ELF-1 (cell line): ENCODE results near the gene TOMM40L.
"Not testable (repeated sequence)": the region's sequence is repeated elsewhere in the genome, so short reads cannot be mapped to it uniquely, and the experiment has no call there.

Source experiments
- DNase-seq: peaks from one replicate; pipeline ENCODE4 v3.0.0-alpha.2; 2016; ENCODE audit warnings: low read depth, low spot score

Gene TOMM40L

DNA sequence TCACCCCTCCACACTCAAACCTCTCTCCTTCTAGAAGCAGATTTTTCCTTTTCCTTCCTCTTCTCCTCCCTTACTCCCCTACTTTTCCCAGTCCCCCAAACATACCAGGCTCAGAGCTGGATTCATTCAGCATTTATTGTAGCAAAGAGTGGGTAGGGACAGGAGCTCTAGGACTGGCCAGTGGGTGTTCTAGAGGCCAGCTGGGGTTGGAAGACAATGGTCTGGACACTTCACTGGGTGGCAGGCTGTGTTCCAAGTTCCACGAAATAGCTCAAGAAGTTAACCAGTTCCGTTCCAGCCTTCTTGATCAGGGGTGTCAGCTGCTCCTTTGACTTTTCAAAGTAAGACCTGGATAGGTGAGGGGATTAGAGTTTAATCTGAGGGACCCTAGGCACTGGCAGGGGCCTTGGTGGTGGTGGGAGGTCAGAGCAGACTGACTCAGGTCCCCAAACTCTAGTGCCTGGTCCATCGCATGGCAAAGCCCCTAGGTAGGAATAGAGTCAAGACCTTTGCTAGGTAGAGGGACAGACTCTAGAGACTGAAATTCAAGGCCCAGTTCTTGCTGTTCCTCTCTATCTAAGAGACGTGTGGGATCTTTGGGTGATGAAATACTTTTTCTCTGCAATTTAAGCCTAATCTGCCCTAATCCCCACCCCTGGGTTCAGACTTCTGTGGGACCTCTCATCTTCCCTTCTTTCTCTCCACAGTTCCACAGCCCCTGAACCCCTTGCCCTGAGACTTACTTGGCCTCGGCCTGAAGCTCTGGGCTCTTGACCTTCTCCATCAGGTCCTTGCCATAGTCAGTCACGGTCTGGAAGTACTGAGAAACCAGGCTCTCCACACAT, 3.5 kb upstream of the TOMM40L start:
- DNase-seq: no peak

DNA sequence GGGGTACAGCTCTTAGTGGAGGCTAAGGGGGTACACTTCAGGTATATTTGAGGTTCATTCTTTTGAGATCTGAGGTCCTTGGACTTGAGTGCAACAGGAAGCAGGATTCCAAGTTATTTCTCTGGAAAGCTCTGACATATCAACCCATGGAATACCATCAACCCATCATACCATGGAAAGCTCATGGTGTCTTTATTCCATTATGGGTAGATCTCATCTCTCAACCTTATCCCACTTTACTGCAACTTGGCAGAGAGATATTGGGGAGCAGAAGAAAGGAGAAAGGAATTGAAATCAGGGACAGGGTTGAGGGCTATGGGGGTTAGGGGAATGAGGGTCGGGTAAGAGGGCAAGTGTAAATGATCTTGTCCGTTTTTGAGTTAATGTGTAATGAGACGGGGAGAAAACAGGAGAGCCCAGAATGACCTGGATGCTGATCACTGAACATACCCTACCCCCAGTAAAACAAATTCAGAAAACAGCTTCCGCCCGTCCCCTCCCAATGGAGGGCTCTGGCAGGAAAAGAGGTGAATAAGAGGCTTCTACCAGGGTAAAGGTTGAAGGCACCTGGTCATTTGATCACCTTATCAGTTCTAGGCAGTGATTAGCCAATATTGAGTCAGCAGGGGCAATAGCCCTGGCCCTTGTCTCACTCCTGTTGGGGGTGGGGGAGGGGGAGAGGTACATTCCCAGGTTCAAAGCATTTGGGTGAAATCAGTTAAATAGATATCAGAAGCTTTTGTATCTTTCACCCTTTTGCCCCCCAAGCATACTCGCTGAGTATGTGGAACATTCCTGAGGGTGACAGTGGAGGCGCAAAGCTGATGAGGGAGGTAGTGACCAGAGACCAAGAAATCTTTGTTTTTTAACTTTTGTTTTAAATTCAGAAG, 1.8 kb upstream of the TOMM40L start:
- DNase-seq: no peak

DNA sequence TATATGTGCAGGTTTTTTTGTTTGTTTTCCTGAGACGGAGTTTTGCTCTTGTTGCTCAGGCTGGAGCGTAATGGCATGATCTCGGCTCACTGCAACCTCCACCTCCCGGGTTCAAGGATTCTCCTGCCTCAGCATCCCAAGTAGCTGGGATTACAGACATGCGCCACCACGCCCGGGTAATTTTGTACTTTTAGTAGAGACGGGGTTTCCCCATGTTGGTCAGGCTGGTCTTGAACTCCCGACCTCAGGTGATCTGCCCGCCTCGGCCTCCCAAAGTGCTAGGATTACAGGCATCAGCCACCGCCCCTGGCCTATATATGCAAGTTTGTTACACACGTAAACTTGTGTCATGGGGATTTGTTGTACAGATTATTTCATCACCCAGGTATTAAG, 1.2 kb upstream of the TOMM40L start:
- not testable (repeated sequence) for DNase-seq

DNA sequence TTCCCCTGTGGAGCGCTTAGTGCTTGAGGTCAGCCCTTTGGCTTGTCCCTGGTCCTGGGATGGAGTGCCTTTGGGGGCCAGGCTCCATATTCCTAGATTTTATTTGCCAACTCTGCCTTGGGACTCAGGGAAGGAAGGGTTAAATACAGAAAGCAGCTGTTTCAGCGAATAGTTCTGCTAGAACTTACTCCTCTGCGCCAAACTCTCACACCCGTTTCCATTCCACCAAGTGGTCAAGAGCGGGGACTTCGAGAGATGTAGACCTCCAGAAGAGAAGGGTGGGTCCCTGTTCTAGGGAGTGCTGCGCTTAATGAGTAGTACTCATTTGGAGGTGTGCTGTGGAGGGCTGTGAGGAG, 704 bp upstream of the TOMM40L start:
- DNase-seq: no peak

DNA sequence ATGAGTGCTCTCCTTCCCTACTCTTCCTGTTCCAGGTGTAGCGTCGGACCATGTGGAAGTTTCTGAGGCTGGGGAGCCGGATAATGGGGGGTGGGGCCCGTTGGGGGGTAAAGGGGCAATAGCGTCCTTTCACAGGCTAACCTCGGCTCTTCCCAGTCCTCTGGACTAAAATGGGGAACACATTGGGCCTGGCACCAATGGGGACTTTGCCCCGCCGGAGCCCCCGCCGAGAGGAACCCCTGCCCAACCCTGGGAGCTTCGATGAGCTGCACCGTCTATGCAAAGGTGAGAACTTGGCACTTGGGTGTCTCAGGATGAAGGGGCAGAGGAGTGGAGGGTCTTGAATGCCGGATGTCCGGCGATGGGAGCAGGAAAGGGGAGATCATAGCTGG, 456 bp downstream of the TOMM40L start:
- no peak for DNase-seq

DNA sequence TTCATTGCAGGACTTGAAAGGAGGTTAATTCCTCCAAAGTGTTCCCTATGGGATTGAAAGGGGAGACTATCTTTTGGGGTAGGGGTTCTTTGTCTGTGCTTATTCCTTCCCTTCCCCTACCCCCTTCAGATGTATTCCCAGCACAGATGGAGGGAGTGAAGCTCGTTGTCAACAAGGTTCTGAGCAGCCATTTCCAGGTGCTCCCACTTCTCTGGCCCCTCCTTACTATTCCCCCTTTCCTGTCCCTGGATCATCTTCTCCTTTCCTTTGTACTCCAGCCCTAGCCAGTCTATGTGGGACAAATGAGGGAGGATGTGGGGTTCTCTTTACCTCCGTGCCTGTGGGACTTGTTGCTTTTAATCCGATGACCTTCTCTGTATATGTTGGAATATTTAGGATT, 899 bp downstream of the TOMM40L start:
- DNase-seq: no peak

DNA sequence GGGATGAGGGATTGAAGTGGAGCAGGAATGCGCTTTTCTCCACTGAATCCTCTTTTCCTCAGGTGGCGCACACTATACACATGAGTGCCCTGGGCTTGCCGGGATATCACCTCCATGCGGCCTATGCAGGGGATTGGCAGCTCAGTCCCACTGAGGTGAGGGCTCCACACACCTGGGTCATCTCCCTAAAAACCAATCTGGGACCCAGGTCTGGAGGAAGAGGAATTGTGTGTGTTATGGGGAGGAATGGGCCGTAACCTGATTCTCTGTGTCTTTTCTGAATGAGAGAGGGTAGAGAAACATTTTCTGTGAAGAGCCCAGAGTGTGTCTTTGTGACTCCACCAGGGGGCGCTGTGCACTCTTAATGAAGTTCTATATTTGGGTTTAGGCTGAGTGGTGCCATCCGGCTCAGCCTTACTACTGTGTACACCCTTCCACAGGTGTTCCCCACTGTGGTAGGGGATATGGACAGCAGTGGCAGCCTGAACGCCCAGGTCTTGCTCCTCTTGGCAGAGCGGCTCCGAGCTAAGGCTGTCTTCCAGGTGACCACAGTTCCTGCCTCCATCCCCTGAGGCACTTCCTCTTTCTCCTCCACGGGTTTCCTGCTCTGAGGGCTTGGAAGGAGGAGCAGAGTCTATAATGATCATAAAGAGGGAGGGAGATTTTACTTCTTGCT, 1.5 kb downstream of the TOMM40L start:
- peak; percentile 86 for DNase-seq

DNA sequence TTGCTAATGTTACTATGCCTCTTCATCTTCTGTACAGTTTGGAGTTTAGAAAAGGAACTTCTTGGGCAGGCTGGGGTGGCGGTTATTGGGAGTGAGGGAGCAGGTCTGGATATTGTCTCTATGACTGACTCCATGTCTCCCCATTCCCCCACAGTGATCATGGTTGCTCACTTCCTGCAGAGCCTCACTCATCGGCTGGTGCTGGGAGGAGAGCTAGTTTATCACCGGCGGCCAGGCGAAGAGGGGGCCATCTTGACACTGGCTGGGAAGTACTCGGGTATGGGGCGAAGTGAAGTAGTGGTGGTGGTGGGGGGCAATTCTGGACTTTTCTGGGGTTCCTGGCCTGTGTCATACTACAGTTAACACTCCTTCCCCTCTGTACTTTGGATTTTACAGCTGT, 2.2 kb downstream of the TOMM40L start:
- DNase-seq: no peak

DNA sequence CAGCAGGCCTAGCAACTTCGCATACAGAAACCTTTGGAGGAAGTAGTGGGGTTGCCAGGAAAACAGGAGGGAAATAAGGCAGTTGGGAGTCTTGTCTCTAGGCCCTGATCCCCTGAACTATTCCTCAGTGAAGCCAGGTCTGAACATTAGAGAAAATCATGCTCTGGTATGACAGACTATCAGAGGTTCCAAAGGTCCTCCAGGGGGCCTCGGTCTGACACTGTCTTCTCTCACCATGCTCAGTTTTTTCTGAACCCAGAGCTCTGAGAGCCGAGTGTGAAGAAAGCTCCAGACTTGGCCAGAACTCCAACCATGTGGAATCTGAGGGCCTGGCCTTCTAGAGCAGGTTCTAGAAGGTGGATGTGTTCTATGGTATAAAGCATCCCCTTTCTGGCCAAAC, 4.0 kb downstream of the TOMM40L start:
- no peak for DNase-seq

DNA sequence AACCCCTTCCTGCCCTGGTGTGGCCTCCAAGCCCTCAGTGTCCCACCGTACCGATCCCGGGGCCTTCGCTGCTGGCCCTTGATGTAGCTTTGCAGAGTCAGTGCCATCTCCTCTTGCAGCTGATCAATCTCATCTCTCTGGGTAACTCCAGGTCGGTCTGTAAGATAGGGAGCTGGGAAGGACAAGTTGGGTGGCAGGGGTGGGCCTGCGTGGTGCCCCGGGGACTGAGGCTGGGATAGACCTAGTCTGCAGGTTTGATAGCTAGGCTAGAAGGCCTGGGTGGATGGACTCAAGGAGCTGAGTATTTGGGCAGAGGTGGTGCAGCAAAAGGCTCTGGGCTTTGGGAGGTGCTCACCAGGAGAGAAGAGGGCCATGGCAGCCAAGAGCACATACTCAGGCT, 4.9 kb downstream of the TOMM40L start:
- no peak for DNase-seq

DNA sequence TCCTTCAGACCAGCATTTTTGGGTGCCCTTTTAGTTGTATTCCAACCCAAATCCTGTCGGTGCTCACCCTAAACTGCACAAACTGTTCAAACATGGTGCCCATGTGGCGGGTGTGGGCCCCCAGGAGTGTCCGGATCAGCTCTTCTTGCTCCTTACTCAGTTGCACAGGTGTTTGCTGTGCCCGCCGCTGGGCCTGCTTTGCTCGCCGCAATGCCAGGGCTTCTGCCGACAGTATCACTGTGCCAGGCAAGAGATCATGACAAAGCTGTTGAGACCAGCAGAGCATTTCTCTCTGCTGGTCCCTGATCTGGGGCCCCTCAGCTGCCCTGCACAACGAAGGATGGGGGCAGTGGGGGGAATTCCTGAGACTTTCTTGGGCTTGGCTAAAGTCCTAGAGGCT, 7.2 kb downstream of the TOMM40L start:
- DNase-seq: no peak

DNA sequence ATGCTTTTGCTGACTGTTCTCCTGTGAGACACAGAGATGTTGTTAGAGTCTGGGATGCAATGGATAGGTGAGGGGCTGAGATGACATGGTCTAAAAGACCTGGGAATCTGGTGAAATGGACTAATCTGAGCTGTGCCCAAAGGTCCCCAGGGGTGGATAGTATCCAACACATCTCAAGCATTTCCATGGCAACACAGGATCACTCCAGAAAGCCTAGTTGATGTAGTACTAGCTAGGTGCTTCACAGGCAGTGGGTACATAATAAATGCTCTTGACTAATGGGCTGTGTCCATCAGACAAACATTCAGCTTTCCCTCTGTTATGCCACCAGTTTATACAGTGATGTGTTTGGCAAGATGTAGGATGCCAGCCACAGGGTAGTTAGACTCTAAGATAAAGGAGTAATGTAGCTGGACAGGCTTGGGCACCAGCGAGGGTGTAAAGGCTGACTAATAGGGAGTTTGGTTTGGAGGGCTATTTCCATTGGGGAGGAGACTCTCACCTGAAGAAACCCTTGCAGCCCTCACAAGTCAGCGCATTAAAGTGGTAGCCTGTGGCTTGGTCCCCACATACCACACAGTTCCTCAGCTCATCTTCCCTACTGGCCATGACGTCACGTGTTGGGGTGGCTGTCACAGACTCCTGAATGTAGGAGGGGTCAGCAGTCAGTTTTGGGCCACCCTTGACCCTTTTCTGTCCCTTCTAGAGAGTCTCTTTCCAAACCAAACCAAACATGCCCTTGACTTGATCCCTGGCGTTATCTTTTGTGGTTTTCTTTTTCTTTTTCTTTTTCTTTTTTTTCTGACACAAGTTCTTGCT, 10.3 kb downstream of the TOMM40L start:
- DNase-seq: no peak

DNA sequence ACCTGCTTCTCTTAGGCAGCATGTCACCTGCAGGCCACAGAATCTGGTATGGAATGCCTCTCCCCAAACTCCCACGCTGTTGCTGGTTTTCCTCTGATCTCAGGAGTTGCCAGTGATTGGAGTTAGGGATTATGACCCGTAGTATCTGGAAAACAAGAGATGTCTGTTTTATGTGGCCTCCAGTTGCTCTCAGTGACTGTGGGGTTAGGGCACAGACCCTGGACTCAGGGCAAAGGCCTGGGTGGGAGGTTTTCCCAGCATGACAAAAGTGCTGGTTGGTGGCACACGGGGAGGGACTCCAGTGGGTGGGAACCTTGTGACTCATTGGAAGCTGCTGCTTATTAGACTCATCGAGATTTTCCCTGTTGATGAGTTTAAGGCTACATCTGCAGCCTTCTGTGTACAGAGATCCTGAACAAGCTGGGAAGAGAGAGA, 12.2 kb downstream of the TOMM40L start, which contains the start of gene NR1I3:
NR1I3 (minus strand) TSS at position 165 of the 435 bp plus-strand sequence. CDS start 1,638 bp downstream, outside the sequence.
- no peak for DNase-seq

DNA sequence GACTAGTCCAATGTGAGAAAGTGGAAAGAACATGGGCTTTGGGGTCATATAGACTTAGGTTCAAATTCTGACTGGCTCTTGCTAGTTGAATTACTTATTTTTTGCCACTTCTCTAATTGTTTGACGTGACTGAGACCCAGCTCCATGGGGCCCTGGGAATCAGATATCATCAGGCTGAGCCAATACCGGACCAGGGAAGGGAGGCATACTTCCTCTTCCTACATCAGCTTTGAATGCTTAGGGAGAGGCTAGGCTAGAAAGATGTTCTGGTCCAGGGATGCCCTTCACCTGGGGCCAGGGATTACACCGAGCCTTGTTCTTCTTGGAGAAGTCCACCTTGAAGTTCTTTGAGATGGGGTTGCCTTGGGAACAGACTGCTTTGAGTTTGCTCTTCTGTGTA, 15.8 kb downstream of the TOMM40L start:
- DNase-seq: no peak

DNA sequence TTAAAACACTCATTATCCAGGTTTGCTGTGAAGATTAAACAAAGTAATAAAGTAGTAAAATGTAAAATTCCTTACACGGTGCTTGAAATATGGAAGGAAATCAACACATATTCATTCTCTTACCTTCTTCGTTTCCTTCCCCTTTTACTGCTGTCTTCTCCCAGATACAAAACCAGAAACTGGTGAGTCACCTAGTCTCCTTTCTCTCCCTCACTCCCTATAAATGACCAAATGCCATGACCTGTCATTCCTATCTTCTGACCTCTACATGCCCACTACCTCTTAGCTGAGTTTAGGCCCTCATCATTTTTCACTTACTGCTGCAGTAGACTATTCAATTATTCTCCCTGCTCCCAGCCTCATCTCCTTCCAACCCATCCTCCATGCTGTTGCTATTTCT, 16.5 kb downstream of the TOMM40L start:
- no peak for DNase-seq

DNA sequence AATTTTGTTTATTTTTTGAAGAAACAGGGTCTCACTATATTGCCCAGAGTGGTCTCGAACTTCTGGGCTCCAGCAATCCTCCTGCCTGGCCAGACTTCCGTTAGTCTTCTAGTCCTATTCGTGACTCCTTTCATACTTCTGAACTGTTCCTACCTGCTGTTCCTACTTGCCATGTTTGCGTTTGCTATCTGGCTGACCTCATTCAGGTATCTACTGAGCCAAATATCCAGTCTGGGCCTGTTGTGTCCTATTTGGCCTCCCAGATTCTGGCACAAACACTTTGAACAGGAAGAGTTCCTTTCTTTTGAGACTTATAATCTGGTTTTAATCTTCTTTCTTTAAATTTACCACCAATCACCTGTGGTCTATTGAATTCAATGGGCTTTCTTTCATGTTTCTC, 19.0 kb downstream of the TOMM40L start:
- no peak for DNase-seq

DNA sequence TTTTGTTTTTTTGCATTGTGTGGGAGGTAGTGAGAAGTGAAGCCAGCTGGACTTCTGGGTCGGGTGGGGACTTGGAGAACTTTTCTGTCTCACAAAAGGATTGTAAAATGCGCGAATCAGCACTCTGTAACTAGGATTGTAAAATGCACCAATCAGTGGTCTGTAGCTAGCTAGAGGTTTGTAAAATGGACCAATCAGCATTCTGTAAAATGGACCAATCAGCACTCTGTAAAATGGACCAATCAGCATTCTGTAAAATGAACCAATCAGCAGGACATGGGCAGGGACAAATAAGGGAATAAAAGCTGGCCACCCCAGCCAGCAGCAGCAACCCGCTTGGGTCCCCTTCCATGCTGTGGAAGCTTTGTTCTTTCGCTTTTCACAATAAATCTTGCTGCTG, 24.2 kb downstream of the TOMM40L start:
- DNase-seq: not testable (repeated sequence)

DNA sequence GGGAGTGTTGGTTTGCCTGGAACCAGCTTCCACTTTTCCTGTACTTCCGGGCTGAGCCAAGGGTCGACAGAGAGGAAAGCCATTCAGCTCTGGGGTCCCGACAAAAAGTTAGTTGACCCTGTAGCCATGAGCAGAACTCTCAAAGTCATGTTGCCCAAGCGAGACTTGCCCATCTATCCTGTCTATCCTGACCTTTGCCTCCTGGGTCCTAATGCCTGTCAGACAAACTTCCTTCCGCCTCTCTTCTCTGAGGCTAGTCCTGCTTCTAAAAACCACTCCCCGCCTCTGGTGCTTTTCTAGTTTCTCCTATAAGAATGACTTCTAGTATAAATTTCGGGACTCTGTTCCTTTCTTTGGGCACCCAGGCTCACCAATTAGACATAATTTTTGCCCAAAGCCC, 25.0 kb downstream of the TOMM40L start:
- DNase-seq: no peak

DNA sequence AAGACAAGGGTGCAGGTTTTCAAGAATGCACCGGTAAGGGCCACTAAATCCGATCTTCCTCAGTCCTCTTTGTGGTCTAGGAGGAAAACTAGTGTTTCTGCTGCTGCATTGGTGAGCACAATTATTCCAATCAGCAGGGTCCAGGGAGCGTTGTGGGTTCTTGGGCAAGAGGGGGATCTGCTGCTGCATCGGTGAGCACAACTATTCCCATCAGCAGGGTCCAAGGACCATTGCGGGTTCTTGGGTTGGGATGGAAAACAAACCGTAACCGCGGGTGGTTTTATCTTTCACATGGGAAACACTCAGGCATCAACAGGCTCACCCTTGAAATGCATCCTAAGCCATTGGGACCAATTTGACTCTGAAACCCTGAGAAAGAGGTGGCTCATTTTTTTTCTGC, 25.7 kb downstream of the TOMM40L start:
- no peak for DNase-seq

DNA sequence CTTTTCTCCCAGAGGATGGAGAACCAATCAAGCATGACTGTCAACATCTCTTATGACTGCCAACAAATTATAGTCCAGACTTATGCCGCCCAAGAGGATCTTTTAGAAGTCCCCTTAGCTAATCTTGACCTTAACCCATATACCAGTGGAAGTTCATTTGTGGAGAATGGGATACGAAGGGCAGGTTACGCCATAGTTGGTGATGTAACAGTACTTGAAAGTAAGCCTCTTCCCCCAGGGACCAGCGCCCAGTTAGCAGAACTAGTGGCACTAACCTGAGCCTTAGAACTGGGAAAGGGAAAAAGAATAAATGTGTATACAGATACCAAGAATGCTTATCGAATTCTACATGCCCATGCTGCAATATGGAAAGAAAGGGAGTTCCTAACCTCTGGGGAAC, 29.4 kb downstream of the TOMM40L start:
- DNase-seq: not testable (repeated sequence)

DNA sequence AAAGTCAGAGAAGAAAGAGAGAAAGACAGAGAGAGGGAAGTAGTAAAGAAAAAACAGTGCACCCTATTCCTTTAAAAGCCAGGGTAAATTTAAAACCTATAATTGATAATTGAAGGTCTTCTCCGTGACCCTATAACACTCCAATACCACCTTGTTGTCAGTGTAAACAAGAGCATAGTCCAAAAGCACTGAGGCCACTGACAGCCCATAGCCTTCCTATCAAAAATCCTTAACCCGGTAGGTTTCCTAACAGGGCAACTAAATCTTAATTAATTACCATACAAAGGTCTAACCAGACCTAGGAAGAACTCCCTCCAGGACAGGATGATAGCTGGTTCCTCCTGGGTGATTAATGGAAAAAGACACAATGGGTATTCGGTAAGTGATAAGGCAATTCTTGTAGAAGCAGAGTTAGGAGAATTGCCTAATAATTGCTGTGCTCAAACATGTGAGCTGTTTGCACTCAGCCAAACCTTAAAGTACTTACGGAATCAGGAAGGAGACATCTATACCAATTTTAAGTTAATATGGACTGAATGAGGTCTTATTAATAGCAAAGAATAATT, 30.2 kb downstream of the TOMM40L start:
- DNase-seq: not testable (repeated sequence)
